Measurements from ENCODE around the gene ELAPOR2.

- no peak for TF ChIP-seq CTCF (IDR thresholded peaks at IDR 0.05)
- TF ChIP-seq ZFX (IDR thresholded peaks at IDR 0.05; ENCODE audit: borderline replicate concordance), result no peak
Measured at GRCh38 chr7:87082675-87083074, 23.2 kb upstream of the ELAPOR2 start.

Data from 22Rv1 (cell line).